ENCODE data around the gene PGA3.
"Not testable (repeated sequence)": the region's sequence is repeated elsewhere in the genome, so short reads cannot be mapped to it uniquely, and the experiment has no call there.

The PGA3 gene

DNA sequence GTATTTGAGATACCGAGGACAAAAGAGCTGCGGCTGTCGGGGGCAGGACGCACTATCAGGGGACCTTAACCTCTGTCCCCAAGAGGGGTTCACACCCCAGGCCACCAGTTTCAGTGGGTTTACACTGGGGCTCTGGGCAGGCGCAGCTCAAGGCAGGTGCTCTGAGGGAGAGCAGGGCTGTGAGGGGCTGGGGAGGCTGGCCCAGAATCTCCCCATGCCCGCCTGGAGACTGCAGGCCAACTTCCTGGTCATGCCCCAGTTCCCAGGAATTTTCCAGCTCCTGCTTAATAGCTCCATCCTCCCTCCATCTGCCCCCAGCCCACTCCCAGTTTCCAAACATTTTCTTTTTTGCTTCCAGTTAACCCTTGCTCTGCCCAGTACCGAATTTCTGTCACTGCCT, 7.6 kb upstream of the PGA3 start:
- H3K9ac ChIP-seq (ENCODE audit: low read length), result no peak overlapping the region
- H3K4me3 ChIP-seq (ENCODE audit: low read length), result no peak overlapping the region
- no peaks in the 10 kb centered on the region for H3K36me3 ChIP-seq (ENCODE audit: control insufficient read depth, insufficient read depth, low read length)
- H3K4me1 ChIP-seq (ENCODE audit: control insufficient read depth, insufficient read depth, low read length), result no peaks in the 10 kb centered on the region
- H3K9me3 ChIP-seq (ENCODE audit: control insufficient read depth, low read length), result no peaks in the 10 kb centered on the region
- no peaks in the 10 kb centered on the region for H3K27me3 ChIP-seq (ENCODE audit: control insufficient read depth, insufficient read depth, low read length)

GRCh38 chr11:61198361-61198760, 5.0 kb upstream of the PGA3 start:
- Histone ChIP-seq H3K9me3 (ENCODE audit: control insufficient read depth, low read length) (no peaks in the 10 kb centered on the region), H3K9ac (ENCODE audit: low read length) (no peak overlapping the region), H3K4me3 (ENCODE audit: low read length) (no peak overlapping the region), H3K27me3 (ENCODE audit: control insufficient read depth, insufficient read depth, low read length) (no peaks in the 10 kb centered on the region), H3K4me1 (ENCODE audit: control insufficient read depth, insufficient read depth, low read length) (no peaks in the 10 kb centered on the region), H3K36me3 (ENCODE audit: control insufficient read depth, insufficient read depth, low read length) (no peaks in the 10 kb centered on the region)

GRCh38 chr11:61198948-61199523, 4.3 kb upstream of the PGA3 start:
- Histone ChIP-seq H3K27me3 (ENCODE audit: control insufficient read depth, insufficient read depth, low read length) (no peaks in the 10 kb centered on the region), H3K9ac (ENCODE audit: low read length) (no peak overlapping the region), H3K4me1 (ENCODE audit: control insufficient read depth, insufficient read depth, low read length) (no peaks in the 10 kb centered on the region)

GRCh38 chr11:61201476-61201875, 1.8 kb upstream of the PGA3 start:
- Histone ChIP-seq H3K4me3 (ENCODE audit: low read length) (no peak overlapping the region), H3K4me1 (ENCODE audit: control insufficient read depth, insufficient read depth, low read length) (no peaks in the 10 kb centered on the region), H3K9ac (ENCODE audit: low read length) (no peak overlapping the region), H3K27me3 (ENCODE audit: control insufficient read depth, insufficient read depth, low read length) (no peaks in the 10 kb centered on the region), H3K9me3 (ENCODE audit: control insufficient read depth, low read length) (no peaks in the 10 kb centered on the region), H3K36me3 (ENCODE audit: control insufficient read depth, insufficient read depth, low read length) (no peaks in the 10 kb centered on the region)

More at GRCh38 chr11:61198948-61199523, 4.3 kb upstream of the PGA3 start:
- H3K9me3 ChIP-seq (ENCODE audit: control insufficient read depth, low read length), result no peaks in the 10 kb centered on the region
- H3K36me3 ChIP-seq (ENCODE audit: control insufficient read depth, insufficient read depth, low read length), result no peaks in the 10 kb centered on the region
- no peak overlapping the region for H3K4me3 ChIP-seq (ENCODE audit: low read length)

DNA sequence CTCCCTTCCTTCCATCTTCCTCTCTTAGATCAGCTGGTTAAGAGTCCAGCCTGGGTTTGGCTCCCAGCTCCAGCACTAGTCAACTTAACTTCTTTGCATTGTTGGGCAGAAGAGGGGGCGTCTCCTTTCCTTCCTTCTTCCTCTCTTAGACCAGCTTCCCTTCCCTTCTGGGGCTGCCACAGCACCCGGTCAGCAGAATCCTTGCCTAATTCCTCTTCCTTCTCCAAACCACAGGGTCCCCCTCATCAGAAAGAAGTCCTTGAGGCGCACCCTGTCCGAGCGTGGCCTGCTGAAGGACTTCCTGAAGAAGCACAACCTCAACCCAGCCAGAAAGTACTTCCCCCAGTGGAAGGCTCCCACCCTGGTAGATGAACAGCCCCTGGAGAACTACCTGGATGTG, 558 bp downstream of the PGA3 start:
- H3K9me3 ChIP-seq (ENCODE audit: control insufficient read depth, low read length); H3K36me3 ChIP-seq (ENCODE audit: control insufficient read depth, insufficient read depth, low read length): not testable (repeated sequence)

GRCh38 chr11:61204502-61205059, 1.3 kb downstream of the PGA3 start:
- H3K9ac ChIP-seq (ENCODE audit: low read length); H3K4me3 ChIP-seq (ENCODE audit: low read length); H3K9me3 ChIP-seq (ENCODE audit: control insufficient read depth, low read length); H3K36me3 ChIP-seq (ENCODE audit: control insufficient read depth, insufficient read depth, low read length); H3K27me3 ChIP-seq (ENCODE audit: control insufficient read depth, insufficient read depth, low read length); H3K4me1 ChIP-seq (ENCODE audit: control insufficient read depth, insufficient read depth, low read length): not testable (repeated sequence)

More for the DNA sequence above, 558 bp downstream of the PGA3 start:
- not testable (repeated sequence) for H3K4me3 ChIP-seq (ENCODE audit: low read length); H3K9ac ChIP-seq (ENCODE audit: low read length); H3K4me1 ChIP-seq (ENCODE audit: control insufficient read depth, insufficient read depth, low read length); H3K27me3 ChIP-seq (ENCODE audit: control insufficient read depth, insufficient read depth, low read length)

DNA sequence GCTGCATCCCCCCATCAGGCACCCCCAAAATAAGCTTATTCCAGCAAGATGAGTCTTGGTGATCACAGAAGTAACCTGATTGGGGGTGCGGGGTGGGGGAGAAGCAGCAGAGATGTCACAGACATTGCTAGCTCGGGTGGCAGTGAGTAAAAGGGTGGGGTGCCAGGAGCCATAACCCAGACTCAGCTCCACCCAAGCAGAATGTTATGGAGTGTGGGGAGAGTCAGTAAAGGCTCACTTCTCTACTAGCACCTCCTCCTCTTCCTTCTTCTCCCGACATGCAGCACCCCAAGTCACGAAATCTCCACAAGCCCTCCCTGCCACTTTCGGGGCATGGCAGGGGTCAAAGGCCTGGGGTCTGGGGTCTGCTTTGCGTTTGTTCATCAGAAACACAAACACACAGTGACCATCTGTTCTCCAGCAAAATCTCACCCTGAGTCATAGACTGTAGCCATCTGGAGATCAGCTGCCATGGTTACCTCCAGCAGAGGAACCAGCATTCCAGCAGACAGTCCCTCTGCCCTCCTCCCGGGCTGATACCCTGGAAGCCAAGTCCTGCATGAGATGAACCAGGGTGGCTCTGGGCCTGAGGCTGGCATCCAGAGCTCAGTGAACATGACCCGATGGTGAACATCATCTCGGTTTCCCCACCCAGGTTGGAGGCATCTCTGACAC, 4.5 kb downstream of the PGA3 start:
- H3K36me3 ChIP-seq (ENCODE audit: control insufficient read depth, insufficient read depth, low read length); H3K9ac ChIP-seq (ENCODE audit: low read length); H3K9me3 ChIP-seq (ENCODE audit: control insufficient read depth, low read length); H3K4me3 ChIP-seq (ENCODE audit: low read length); H3K4me1 ChIP-seq (ENCODE audit: control insufficient read depth, insufficient read depth, low read length); H3K27me3 ChIP-seq (ENCODE audit: control insufficient read depth, insufficient read depth, low read length): not testable (repeated sequence)

DNA sequence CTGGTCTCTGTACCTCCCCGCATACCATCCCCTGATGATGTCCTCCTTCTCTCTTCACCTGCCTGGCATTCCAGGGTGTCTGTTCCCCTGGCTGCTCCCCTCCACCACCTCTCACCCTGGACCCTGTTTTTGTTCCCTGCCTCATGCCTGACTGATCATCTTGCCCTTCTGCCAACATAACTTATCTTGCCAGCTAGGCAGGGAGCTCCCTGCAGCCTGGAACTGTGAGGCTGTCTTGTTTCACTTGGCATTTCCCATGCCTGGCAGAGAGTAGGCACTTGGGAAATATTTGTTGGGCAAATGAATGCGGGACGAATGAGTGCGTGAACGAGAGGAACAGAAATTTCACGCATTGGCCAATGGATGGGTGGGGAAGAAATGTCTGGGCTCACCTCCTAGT, 7.3 kb downstream of the PGA3 start:
- not testable (repeated sequence) for H3K4me1 ChIP-seq (ENCODE audit: control insufficient read depth, insufficient read depth, low read length); H3K9me3 ChIP-seq (ENCODE audit: control insufficient read depth, low read length); H3K36me3 ChIP-seq (ENCODE audit: control insufficient read depth, insufficient read depth, low read length); H3K9ac ChIP-seq (ENCODE audit: low read length); H3K4me3 ChIP-seq (ENCODE audit: low read length); H3K27me3 ChIP-seq (ENCODE audit: control insufficient read depth, insufficient read depth, low read length)

- H3K27me3 ChIP-seq (ENCODE audit: control insufficient read depth, insufficient read depth, low read length); H3K4me1 ChIP-seq (ENCODE audit: control insufficient read depth, insufficient read depth, low read length); H3K9ac ChIP-seq (ENCODE audit: low read length); H3K9me3 ChIP-seq (ENCODE audit: control insufficient read depth, low read length); H3K4me3 ChIP-seq (ENCODE audit: low read length); H3K36me3 ChIP-seq (ENCODE audit: control insufficient read depth, insufficient read depth, low read length): not testable (repeated sequence)
Observed at GRCh38 chr11:61211327-61211952, 8.1 kb downstream of the PGA3 start.

- not testable (repeated sequence) for H3K9me3 ChIP-seq (ENCODE audit: control insufficient read depth, low read length); H3K27me3 ChIP-seq (ENCODE audit: control insufficient read depth, insufficient read depth, low read length); H3K9ac ChIP-seq (ENCODE audit: low read length); H3K36me3 ChIP-seq (ENCODE audit: control insufficient read depth, insufficient read depth, low read length); H3K4me3 ChIP-seq (ENCODE audit: low read length); H3K4me1 ChIP-seq (ENCODE audit: control insufficient read depth, insufficient read depth, low read length)
Observed at GRCh38 chr11:61212202-61212601, 8.9 kb downstream of the PGA3 start.

GRCh38 chr11:61213711-61214324, 10.5 kb downstream of the PGA3 start:
- H3K4me1 ChIP-seq (ENCODE audit: control insufficient read depth, insufficient read depth, low read length); H3K27me3 ChIP-seq (ENCODE audit: control insufficient read depth, insufficient read depth, low read length); H3K36me3 ChIP-seq (ENCODE audit: control insufficient read depth, insufficient read depth, low read length); H3K9me3 ChIP-seq (ENCODE audit: control insufficient read depth, low read length); H3K9ac ChIP-seq (ENCODE audit: low read length); H3K4me3 ChIP-seq (ENCODE audit: low read length): not testable (repeated sequence)

DNA sequence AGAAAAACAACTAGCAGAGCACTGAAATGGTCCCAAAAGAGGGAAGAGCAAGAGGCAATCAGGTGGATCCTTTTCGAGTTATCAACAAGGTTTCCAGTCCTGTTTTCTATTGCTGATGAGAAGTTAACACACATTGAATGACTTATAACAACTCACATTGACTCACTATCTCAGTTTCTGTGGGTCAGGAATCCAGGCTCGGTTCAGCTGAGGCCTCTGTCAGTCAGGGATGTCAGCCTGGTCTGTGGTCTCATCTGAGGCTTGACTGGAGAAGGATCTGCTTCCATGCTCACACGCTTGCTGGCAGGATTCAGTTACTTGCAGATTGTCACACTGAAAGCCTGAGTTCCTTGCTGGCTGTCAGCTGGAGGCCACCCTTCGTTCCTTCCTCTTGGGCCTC, 15.0 kb downstream of the PGA3 start:
- not testable (repeated sequence) for H3K9me3 ChIP-seq (ENCODE audit: control insufficient read depth, low read length); H3K36me3 ChIP-seq (ENCODE audit: control insufficient read depth, insufficient read depth, low read length); H3K27me3 ChIP-seq (ENCODE audit: control insufficient read depth, insufficient read depth, low read length); H3K4me3 ChIP-seq (ENCODE audit: low read length); H3K4me1 ChIP-seq (ENCODE audit: control insufficient read depth, insufficient read depth, low read length); H3K9ac ChIP-seq (ENCODE audit: low read length)

Measured in mucosa of stomach (tissue), 1 donor.